Endodermal cell (in vitro differentiated cells): ENCODE data around the gene PRKCA. TPM values are rescaled to one million over a fixed set of nuclear protein-coding genes. Genes with fewer than 3 reads are reported as not detected.

Experiments used
- DNase-seq: peaks from one replicate; pipeline ENCODE4 v3.0.0-alpha.2; 2017
- H3K27ac ChIP-seq: 2 replicates; pipeline ENCODE4 v1.5.1; 2013; ENCODE audit warnings: mild to moderate bottlenecking, low read depth, low read length, moderate library complexity
- H3K27me3 ChIP-seq: 2 replicates; pipeline ENCODE4 v1.6.1; 2013; ENCODE audit warnings: mild to moderate bottlenecking, low read length, moderate library complexity; ENCODE audit not compliant: insufficient read depth, control insufficient read depth, poor library complexity, severe bottlenecking
- H3K36me3 ChIP-seq: 2 replicates; pipeline ENCODE4 v1.7.0; 2013; ENCODE audit warnings: mild to moderate bottlenecking, low read length, moderate library complexity; ENCODE audit not compliant: control insufficient read depth, insufficient read depth
- H3K4me1 ChIP-seq: one replicate; pipeline ENCODE4 v1.7.0; 2013; ENCODE audit warnings: low read length; ENCODE audit not compliant: control insufficient read depth, insufficient read depth
- H3K4me3 ChIP-seq: 2 replicates; pipeline ENCODE4 v1.5.1; 2013; ENCODE audit warnings: mild to moderate bottlenecking, low read length, moderate library complexity
- H3K9ac ChIP-seq: 2 replicates; pipeline ENCODE4 v1.6.1; 2013; ENCODE audit warnings: mild to moderate bottlenecking, low read length, moderate library complexity; ENCODE audit not compliant: poor library complexity, severe bottlenecking; ENCODE audit errors: extremely low read depth
- H3K9me3 ChIP-seq: 2 replicates; pipeline ENCODE4 v1.6.1; 2013; ENCODE audit warnings: mild to moderate bottlenecking, low read length, moderate library complexity; ENCODE audit not compliant: control insufficient read depth
- H3K27ac Mint-ChIP-seq: 2 replicates; pipeline ENCODE4 v1.8.0; 2020; ENCODE audit warnings: mixed read lengths
- H3K27me3 Mint-ChIP-seq: 2 replicates; pipeline ENCODE4 v1.8.0; 2021; ENCODE audit warnings: mild to moderate bottlenecking, mixed read lengths; ENCODE audit not compliant: insufficient read depth
- H3K36me3 Mint-ChIP-seq: 2 replicates; pipeline ENCODE4 v1.8.0; 2020; ENCODE audit warnings: low read depth, mixed read lengths
- H3K4me1 Mint-ChIP-seq: 2 replicates; pipeline ENCODE4 v1.8.0; 2020; ENCODE audit warnings: mixed read lengths
- H3K4me3 Mint-ChIP-seq: 2 replicates; pipeline ENCODE4 v1.8.0; 2020; ENCODE audit warnings: mild to moderate bottlenecking, moderate library complexity, mixed read lengths
- H3K9me3 Mint-ChIP-seq: 2 replicates; pipeline ENCODE4 v1.8.0; 2020; ENCODE audit warnings: mild to moderate bottlenecking, mixed read lengths
- CTCF ChIP-seq: fragments of 200-600 bp; sonication (generic); conservative IDR thresholded peaks from 2 replicates; pipeline ENCODE4 v1.5.0; 2021; ENCODE audit warnings: antibody characterized with exemption, mild to moderate bottlenecking
- WGBS, 2 experiments: methylation state at CpG; one replicate each; pipeline versions ENCODE4 v1.1.5 to v1.1.7; 2013; ENCODE audit warnings: missing lambda C conversion rate in 2 of 2, mixed read lengths in 1 of 2; ENCODE audit not compliant: insufficient coverage in 1 of 2, insufficient read length in 1 of 2; 5-methylcytosine and 5-hydroxymethylcytosine counted together
- total RNA-seq, 2 donors: library from RNA; stranded (reverse); fragmentation: NEBNext Ultra II Directional in 1 of 2; extraction: Animal tissue kit (Norgen Biotek cat#: 25700) in 1 of 2; gene quantifications; 2 replicates in 1 of 2; 3 replicates in 1 of 2; pipeline ENCODE4 v1.2.1, GENCODE V29; 2021

The PRKCA gene
- total RNA-seq, 2 donors from 2014 or later, result 8.7 to 14.6 TPM

GRCh38 chr17:66413559-66414520 is 111.4 kb downstream of the PRKCA start:
- peaks cover 36% of the 10 kb centered on the region for H3K4me1 Mint-ChIP-seq
- no peak for DNase-seq
- H3K4me3 Mint-ChIP-seq, result no peak overlapping the region
- no peaks in the 10 kb centered on the region for H3K9me3 ChIP-seq
- no peaks in the 10 kb centered on the region for H3K27me3 ChIP-seq
- H3K27ac Mint-ChIP-seq, result no peak overlapping the region
- H3K9me3 Mint-ChIP-seq, result no peaks in the 10 kb centered on the region
- H3K36me3 ChIP-seq, result no peaks in the 10 kb centered on the region
- WGBS, 2 experiments, result 81 to 85% methylated on average over 8 to 12 of the region's 13 CpGs
- no peaks in the 10 kb centered on the region for H3K36me3 Mint-ChIP-seq
- peaks cover 2% of the 10 kb centered on the region for H3K4me1 ChIP-seq
- no peak overlapping the region for H3K4me3 ChIP-seq
- H3K9ac ChIP-seq, result no peak overlapping the region
- no peak for TF ChIP-seq CTCF
- no peak overlapping the region for H3K27ac ChIP-seq
- H3K27me3 Mint-ChIP-seq, result no peaks in the 10 kb centered on the region

- no peak for DNase-seq
- Histone ChIP-seq H3K4me1 (peaks cover 2% of the 10 kb centered on the region), H3K27ac (no peak overlapping the region), H3K9ac (no peak overlapping the region), H3K27me3 (no peaks in the 10 kb centered on the region), H3K36me3 (no peaks in the 10 kb centered on the region), H3K4me3 (peak overlapping the region; percentile 36), H3K9me3 (no peaks in the 10 kb centered on the region)
- H3K27ac Mint-ChIP-seq, result no peak overlapping the region
- no peaks in the 10 kb centered on the region for H3K27me3 Mint-ChIP-seq
- H3K9me3 Mint-ChIP-seq, result no peaks in the 10 kb centered on the region
- TF ChIP-seq CTCF, result no peak
- no peak overlapping the region for H3K4me3 Mint-ChIP-seq
- peaks cover 36% of the 10 kb centered on the region for H3K4me1 Mint-ChIP-seq
- 79% methylated on average over 1 of the region's 4 CpGs; no CpG with 5 or more reads in 1 of the 2 experiments for WGBS, 2 experiments
- H3K36me3 Mint-ChIP-seq, result no peaks in the 10 kb centered on the region
Observed at GRCh38 chr17:66414561-66415175, 112.3 kb downstream of the PRKCA start.

- no peaks in the 10 kb centered on the region for H3K36me3 ChIP-seq
- H3K9me3 ChIP-seq, result no peaks in the 10 kb centered on the region
- Mint-ChIP-seq H3K9me3 (no peaks in the 10 kb centered on the region), H3K4me1 (peaks cover 36% of the 10 kb centered on the region), H3K27ac (no peak overlapping the region), H3K36me3 (no peaks in the 10 kb centered on the region), H3K4me3 (no peak overlapping the region), H3K27me3 (no peaks in the 10 kb centered on the region)
- H3K27ac ChIP-seq, result no peak overlapping the region
- 72 to 77% methylated on average over 10 of the region's 11 CpGs for WGBS, 2 experiments
- H3K4me1 ChIP-seq, result peaks cover 2% of the 10 kb centered on the region
- no peak for DNase-seq
- H3K27me3 ChIP-seq, result no peaks in the 10 kb centered on the region
- H3K9ac ChIP-seq, result no peak overlapping the region
- no peak for TF ChIP-seq CTCF
- peak overlapping the region; percentile 36 for H3K4me3 ChIP-seq
Observed at GRCh38 chr17:66415366-66416206, 113.2 kb downstream of the PRKCA start.
